Measurements from ENCODE around the gene KY.
"Not testable (repeated sequence)": the region's sequence is repeated elsewhere in the genome, so short reads cannot be mapped to it uniquely, and the experiment has no call there.

KY gene

DNA sequence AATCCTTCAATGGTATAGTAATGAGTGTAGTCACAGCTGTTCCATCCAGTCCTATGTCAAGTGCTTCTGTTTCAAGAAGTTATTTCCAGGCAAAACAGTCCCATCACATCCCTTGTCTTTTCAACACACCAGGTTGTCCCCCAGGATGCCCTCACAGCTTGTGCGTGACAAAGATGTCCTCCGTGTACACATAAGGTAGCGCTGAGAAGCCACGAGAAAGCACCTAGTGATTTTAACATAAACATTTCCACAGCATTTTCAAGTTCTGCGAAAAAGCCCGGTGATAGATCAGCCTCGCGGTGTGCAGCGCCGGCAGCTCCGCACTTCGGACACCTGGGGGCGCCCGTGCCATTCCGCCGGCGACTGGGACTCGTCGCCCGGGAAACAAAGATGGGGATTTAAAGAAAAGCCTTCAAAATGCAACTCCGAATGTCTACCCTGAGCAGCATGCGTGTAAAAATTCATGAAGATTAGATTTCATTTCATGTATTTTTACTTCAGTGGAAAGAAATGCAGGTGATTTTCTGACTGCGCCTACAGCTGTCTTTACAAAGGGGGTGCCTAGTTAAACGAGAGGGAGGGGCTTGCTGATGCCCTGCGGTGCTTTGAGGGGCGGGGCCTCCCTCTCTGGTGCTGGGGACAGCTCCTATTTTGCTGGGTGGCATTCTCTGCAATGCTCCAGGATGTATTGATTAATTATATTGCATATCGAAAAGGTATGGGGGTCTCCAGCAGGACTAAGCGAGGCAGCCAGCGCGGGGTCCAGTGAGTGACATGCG is 49.9 kb downstream of the KY start:
- no peak for DNase-seq

DNA sequence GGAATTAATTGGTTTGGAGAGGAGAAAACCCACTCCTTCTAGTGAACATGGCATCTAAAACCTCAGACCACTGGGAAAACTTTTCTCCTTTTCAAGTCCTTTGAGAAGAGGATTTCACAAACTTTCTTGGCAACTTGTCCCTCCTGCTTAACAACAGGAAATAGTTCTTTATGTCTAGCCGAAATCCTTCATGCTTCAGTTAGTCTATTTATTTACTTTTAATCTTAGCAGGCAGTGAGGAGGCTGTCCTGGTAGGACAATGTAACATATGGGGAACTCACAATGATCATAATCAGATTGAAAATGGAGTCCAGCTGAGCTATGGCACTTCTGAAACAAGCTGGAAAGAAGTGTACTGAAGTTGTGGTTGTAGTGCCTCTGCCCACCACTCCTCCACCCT is 50.6 kb downstream of the KY start:
- no peak for DNase-seq

DNA sequence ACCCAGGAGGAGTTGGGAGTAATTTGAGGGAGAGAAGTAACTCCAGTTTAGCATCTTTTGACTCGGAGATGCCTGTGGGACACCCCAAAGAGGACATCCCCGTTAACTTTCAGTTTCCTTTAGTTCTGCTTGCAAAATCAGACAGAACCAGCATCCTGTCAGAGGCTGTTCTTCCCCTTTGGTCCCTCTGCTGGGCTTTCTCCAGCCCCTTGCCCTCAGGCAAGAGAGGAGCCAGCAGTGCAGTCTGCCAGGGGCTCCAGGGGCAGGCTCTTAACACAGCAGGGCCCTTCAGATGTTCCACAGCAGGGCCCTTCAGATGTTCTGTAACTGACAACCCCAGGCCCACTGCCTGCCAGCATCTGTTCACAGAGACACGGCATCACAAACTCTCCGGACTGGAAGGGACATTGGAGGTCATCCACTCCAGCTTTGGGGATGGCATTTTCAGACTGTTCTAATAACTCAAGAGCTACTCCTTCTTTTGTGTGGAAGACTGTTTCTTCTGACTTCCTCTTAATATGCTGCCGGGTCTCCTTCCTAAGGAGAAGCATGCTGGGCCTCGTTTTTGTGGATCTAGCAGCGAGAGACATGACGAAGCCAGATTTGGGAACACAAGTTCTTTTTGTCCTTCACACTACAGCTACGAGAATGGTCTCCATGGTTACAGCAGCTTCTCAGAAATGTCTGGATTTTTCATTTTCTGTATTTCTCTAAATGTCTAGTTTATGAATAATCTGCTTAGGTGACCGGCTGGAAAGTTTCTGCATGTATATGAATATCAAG is 51.9 kb downstream of the KY start:
- DNase-seq, result no peak

DNA sequence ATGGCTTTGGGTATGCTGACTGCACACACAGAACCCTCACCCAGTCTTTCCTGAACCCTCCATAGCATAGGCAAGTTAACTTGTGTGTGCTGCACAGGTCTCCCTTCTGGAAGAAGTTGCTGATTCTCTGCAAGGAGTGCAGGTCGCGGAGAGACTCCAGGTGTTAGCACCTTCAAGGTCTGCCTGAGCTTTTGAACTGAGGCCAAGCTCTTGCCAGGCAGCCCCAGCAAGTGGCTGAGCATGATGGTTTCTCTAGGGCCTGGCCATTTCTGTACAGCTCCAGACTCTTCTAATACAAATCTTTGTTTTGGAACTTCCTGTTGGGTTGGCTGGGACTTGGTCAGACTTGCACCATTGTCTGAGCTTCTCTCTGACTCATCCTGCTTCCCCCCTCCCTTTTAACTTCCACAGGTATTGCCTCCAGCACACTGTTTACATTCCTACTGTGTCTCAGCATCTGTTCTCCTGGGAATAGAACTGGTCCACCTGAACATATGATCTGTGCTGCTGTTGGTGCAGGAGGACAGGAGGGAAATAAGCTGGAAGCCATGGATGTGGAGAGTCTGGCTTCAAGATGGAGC is 53.3 kb downstream of the KY start:
- DNase-seq, result no peak

- DNase-seq, result not testable (repeated sequence)
Measured at GRCh38 chr3:134594986-134595385, 55.8 kb downstream of the KY start.

- no peak for DNase-seq
Measured at GRCh38 chr3:134594331-134594741, 56.5 kb downstream of the KY start.

DNA sequence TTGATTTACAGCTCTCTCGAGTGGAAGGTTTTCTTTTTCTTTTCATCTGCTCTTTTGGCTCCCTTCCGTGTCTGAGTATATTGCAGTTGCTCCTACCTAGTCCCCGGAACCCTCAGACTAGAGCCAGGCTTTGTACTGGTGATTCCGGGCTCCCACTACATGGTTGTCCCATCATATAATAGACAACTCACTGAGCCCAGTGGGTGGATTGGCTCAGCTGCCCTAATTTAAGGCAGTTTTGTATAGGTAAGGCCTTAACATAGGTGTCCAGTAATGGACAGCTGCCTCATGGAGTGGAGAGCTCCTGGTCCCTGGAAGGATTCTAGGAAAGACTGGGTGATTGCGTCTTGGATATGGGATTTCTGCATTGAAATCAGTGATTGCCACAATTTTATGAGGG is 58.0 kb downstream of the KY start:
- DNase-seq, result no peak

DNA sequence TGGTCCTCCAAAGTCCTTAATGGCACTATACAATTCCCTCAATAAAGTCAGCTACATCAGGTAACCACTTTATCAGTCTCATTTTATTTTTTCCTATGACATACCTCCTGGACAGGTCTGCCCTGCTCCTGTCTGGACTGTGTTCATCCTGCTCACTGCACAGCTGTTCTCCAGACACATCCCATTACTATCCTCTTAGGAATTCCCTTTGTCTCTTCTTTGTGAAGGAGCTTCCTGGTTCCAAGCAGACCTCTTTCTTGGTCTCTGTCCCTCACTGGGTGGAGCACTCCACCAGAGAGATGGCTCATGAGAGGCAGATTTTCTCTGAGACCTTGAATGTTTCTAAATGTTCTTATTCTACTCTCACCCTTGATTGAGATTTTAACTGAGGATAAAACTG is 60.1 kb downstream of the KY start:
- no peak for DNase-seq

GRCh38 chr3:134579141-134579665 is 71.6 kb downstream of the KY start:
- DNase-seq, result no peak

DNA sequence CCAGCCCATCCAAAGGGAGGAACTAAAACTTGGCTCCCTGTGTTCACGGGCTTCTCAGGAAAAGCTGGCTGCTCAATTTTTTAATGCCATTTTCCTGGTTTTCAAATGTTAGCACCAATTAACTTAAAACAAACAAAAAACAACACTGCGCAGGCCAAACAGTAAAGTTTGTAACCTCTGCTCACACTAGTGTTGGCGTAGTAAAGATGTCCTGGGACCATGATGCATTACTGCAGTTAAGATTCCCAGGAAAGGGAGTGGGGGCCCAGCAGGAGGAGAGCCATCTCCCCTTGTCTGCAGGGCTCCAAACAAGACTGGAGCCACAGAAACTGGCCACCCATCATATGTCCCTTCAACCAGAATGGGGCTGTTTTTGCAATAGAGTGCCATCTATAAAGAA is 74.0 kb downstream of the KY start:
- no peak for DNase-seq

DNA sequence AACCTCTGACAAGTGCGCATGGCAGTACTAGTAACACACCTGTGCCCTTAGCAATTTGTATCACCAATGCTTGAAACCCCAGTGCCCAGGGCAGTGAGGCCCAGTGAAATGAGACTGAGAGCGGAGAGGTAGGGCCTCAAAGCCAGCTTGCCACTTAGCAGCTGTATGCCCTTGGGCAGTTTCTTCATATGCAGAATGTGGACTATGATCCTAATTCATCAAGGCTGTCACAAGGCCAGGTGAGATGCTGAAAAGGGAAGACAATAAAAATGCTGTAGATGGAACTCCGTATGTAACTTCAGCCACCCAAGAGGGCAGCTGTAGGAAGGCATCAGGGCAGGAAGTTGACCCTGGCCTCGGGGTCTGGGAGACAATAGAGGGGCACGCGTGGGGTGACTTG is 74.4 kb downstream of the KY start:
- DNase-seq, result no peak

DNA sequence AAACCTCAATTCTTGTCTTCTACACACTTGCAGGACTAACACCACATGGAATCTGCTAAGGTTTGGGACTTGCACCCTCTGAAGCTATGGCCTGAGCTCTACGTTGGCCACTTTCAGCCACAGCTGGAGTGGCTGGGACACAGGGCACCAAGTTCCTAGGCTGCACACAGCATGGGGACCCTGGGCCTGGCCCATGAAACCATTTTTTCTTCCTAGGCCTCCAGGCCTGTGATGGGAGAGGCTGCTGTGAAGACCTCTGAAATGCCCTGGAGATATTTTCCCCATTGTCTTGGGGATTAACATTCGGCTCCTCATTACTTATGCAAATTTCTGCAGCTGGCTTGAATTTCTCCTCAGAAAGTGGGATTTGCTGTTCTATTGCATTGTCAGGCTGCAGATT is 80.9 kb downstream of the KY start:
- not testable (repeated sequence) for DNase-seq

DNA sequence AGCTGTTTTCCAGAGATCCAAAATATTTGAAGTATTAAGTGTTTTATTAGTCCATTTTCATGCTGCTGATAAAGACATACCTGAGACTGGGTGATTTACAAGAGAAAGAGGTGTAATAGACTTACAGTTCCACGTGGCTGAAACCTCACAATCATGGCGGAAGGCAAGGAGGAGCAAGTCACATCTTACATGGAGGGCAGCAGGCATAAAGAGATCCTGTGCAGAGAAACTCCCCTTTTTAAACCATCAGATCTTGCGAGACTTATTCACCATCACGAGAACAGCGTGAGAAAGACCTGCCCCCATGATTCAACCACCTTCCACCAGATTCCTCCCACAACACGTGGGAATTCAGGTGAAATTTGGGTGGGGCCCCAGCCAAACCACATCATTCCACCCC is 82.0 kb downstream of the KY start:
- DNase-seq, result no peak

- DNase-seq, result no peak
Measured at GRCh38 chr3:134567605-134568004, 83.2 kb downstream of the KY start.

GRCh38 chr3:134564991-134565390 is 85.8 kb downstream of the KY start:
- no peak for DNase-seq

DNA sequence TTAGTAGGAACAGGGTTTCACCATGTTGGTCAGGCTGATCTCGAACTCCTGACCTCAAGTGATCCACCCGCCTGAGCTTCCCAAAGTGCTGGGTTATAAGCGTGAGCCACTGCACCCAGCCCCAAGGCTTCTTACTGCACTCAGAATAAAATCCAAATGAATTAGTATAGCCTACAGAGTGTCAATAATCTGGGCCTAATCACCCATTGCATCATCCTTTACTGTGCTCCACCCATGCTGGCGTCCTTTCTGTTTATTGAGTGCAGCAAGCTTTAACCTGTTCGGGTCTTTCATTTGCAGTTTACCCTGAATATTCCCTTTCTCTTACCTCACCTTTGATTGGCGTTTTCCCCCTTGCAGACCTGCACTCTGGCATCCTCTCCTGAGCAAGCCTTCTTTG is 87.2 kb downstream of the KY start:
- DNase-seq, result no peak

DNA sequence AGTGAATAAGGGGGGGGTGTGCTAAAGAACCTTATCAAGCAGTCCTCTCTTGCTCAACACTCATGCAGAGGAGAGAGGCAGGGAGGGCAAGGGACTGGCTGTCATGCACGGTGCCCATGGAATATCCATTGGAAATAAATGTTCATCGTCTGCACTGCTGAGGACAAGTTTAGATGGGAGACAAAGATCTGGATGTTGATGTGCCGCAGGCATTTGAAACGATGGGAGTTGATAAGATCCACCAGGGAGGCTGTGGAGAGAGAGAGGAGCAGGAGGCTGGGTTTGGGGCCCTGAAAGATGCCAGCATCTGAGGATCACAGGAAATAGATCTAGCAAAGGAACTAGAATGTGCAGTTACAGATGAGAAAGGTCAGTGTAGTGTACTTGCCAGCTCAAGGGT is 88.8 kb downstream of the KY start:
- no peak for DNase-seq

DNA sequence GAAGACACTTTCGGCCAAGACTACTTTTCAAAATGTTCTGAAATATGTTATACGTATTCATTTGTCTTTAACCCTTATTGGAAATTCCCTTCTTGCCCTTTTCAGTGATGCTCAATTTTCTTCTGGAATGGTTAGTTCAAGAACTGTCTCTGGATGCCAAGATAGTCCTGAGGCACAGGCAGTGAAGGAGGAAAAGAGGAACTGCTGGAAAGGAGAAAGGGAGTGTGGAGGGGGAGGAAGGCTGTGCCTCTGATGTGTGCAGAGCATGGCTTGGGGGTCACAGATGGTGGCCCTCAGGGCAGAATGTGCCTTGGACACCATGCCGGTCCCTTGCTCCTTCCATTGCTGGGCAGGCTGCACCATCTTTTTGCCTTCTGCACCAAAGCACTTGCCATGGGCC is 91.2 kb downstream of the KY start:
- DNase-seq, result no peak

Data from activated CD4-positive, alpha-beta T cell treated with anti-CD3 and anti-CD28 coated beads for 1 hour (primary cell).